IPS DF 19.7 (cell line): Measurements from ENCODE around the gene GLS2.

Experiments used
- DNase-seq: peaks from one replicate; pipeline ENCODE4 v3.0.0-alpha.2; 2013; ENCODE audit warnings: low read depth, low spot score

GLS2 gene

DNA sequence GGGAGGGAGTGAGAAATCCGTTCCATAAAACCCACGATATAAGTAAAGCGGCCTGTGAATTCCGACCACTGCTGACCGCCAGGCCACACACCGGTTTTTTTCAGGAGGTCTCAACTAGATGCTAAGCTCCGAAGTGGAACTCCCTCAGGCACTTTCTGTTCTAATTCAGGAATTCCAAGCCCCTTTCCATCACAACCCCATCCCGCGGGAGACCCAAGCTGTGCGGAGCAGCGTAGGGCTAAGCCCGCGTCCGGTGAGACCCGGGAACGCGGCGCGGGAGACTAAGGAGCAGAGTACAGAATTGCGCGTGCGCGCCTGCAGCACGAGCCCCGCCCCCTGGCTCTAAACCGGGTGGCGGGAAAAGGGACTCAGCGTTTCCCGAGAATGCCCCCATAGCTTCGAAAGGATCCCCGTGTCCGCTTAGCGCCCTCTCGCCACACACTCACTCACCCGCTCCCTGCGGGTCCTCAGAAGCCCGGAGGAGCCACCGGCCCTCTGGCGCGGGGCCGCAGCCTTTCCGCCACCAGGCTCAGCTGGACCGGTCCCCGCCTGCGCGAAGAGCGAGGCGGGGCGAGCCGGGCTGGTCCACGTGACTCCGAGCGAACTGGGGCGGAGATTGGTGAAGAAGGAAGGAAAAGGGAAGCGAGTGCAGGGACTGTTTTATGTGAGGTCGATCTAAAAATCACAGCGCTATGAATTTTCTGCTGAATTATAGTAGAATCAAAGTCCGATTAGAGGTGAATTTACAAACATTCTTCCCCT lies 38.9 kb downstream of the GLS2 start, which contains the start of gene TIMELESS:
Gene TIMELESS (minus strand): TSS at position 567 of the 762 bp plus-strand sequence. CDS start 15,256 bp downstream, outside the sequence.
- DNase-seq = peak; percentile 42

DNA sequence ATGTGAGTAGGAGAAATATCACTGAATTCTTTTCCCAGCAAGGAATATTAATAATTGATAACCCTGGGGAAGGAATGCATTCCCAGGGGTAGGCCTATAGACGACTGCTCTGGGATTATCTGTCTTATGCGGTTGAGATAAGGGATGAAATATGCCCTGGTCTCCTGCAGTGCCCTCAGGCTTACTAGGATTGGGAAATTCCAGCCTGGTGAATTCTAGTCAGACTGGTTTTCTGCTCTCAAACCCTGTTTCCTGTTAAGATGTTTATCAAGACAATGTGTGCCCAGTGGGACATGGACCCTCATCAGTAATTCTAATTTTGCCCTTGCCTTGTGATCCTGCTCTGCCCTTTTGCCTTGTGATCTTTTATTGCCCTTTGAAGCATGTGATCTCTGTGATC lies 44.8 kb downstream of the GLS2 start:
- DNase-seq = peak; percentile 57

DNA sequence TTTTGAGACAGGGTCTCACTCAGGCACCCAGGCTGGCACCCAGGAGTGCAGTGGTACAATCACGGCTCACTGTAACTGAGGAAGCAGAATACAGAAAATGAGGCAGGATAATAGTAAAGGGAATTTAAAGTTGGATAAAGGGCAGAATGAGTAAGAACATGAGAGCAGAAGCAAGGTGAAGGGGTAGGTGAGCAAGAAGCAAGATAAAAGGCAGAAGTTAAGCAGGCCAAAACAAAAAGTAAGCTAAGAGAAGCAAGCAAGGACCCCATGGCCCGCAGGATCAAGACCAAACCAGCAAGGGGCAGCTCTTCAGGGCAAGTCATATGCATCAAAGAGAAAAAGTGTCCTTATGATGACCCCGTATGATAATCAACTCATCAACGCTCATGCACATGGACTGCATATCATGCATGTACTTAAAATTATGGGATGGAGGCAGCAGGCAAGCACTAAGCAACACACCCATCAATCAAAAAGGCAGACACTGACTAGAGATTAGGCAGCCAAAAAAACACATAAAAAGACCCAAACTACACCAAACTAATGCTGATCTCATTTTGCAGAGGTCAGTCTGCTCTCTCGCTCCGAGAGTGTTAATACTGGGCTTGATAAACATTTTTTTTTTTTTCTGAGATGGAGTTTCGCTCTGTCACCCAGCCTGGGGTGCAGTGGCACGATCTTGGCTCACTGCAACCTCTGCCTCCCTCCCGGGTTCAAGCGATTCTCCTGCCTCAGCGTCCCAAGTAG lies 50.4 kb downstream of the GLS2 start:
- no peak for DNase-seq

DNA sequence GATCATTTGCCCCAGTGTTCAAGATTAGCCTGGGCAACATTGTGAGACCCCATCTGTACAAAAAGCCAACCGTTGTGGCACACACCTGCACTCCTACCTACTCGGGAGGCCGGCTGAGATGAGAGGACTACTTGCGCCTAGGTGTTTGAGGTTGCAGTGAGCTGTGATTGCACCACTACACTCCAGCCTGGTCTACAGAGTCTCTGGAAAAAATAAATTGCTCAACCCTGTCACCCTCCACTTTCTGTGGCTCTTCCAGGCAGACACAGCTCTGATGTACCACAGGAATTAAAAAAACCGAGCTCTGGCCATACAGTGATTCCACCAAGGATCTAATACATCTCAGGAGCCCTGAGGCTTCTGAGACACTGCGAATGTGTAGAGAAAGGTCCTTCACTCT lies 53.1 kb downstream of the GLS2 start:
- no peak for DNase-seq

DNA sequence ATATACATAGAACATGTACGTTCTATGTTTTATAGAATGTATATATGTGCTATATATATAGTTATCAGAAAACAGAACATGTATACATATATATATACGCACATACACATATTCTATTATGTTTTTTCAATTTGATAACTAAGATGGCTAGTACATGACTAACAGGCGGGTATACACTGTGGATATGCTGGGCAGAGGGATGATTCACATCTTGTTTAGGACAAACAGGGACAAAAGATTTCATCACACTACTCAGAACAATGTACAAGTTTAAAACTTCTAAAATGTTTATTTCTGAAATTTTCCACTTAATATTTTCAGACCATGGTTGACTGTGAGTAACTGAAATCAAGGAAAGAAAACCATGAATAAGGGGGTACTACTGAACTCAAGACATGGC lies 56.1 kb downstream of the GLS2 start:
- no peak for DNase-seq

DNA sequence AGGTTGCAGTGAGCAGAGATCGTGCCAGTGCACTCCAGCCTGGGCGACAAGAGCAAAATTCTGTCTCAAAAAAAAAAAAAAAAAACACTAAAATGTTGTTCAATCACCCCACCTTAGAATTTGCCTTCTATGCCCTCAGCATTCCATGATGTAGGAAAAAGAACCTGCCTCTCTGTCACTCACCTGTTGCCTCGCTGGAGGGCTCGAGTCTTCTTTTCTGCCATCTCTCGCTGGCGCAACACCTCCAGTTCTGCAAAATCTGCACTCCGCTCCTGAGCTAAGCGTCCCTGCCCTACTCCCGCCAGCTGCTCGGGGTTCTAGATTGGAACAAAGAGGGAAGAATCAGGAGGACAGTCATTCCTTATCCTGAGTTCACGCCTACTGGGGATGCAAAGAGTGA lies 56.7 kb downstream of the GLS2 start:
- no peak for DNase-seq

DNA sequence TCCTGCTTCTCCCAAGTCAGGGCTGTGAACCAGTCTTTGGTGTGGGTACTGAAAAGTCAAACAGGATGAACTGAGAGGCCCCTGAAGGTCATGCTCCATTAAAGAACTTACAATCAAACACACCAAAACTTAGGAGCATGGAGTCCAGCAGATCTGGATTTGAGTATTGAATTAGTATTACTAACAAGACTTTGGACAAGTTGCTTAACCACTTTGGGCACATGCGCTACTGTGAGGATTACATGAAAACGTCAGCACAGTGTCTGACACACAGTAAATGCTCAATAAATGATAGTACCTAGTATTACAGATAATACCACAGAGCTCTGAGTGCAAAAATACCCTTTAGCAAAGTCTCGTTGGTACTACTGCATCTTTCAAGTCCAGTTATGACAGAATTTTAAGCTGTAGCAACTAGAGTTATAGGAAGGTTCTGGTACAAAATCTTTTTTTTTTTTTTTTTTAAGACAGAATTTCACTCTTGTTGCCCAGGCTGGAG lies 62.0 kb downstream of the GLS2 start:
- no peak for DNase-seq

DNA sequence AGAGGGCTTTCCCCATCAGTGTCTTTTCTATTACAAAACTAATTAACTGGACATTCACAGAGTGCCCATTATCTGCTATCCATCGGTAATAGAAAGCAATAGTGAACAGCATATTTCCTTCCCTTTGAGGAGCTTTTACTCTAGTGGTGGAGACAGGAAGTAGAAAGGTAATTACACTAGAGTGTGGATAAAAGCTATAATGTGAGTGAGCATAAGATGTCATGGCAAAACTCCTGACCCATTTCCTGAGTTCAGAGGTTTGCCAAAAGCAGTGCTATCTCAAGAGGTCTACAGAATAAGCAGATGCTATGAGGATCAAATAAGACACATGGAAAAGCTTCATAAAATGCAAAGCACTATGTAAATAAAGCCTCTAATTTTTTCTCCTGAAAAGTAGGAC lies 62.8 kb downstream of the GLS2 start:
- no peak for DNase-seq
